Testis (tissue), 3 donors: ENCODE data around the gene DSE. TPM values are rescaled to one million over a fixed set of nuclear protein-coding genes. Genes with fewer than 3 reads are reported as not detected.

Experiments used
- DNase-seq: peaks from one replicate; pipeline ENCODE4 v3.0.0-alpha.2; 2019
- H3K27ac ChIP-seq, 2 donors: fragments of 200-600 bp; sonication (generic); one replicate each; pipeline ENCODE4 v1.5.1; 2019
- H3K27me3 ChIP-seq: fragments of 200-600 bp; sonication (generic); one replicate; pipeline ENCODE4 v1.5.1; 2019
- H3K36me3 ChIP-seq: fragments of 200-600 bp; sonication (generic); one replicate; pipeline ENCODE4 v1.5.1; 2017; ENCODE audit warnings: low read depth; ENCODE audit errors: missing control alignments
- H3K4me1 ChIP-seq: fragments of 200-600 bp; sonication (generic); one replicate; pipeline ENCODE4 v1.5.1; 2019
- H3K4me3 ChIP-seq, 2 donors: fragments of 200-600 bp; sonication (generic); one replicate each; pipeline ENCODE4 v1.5.1; 2017 to 2019
- H3K9me3 ChIP-seq: fragments of 200-600 bp; sonication (generic); one replicate; pipeline ENCODE4 v1.5.1; 2017
- POLR2A ChIP-seq: fragments of 450-650 bp; IDR thresholded peaks from one replicate; pipeline ENCODE4 v1.6.1; 2017; ENCODE audit warnings: antibody characterized with exemption, mild to moderate bottlenecking, moderate library complexity
- WGBS, 2 donors: methylation state at CpG; one replicate each; pipeline ENCODE4 v1.1.5; 2018; 5-methylcytosine and 5-hydroxymethylcytosine counted together
- intact Hi-C: fragments of 100-400 bp; cut with DNase I; formaldehyde crosslinking; loops from one replicate; pipeline ENCODE4 v1.15.1; 2023; ENCODE audit warnings: low total_unique reads
- polyA plus RNA-seq: library from polyadenylated mRNA; stranded (reverse); fragments of 350-450 nt; fragmentation: Illumina TruSeq; extraction: RNeasy Lipid Tissue Mini Kit (QIAGEN cat#74804); gene quantifications from one replicate; pipeline ENCODE4 v1.2.3, GENCODE V29; 2014; ENCODE audit warnings: low read depth, low replicate concordance; ENCODE audit not compliant: insufficient read depth
- total RNA-seq, 2 donors: library from RNA; depleted of rRNA; stranded (reverse); fragments of >200 nt; gene quantifications; one replicate each; pipeline ENCODE4 v1.2.3, GENCODE V29; 2016
- TF ChIP-seq, protein P1 (sequence below), 3 experiments: fragments of 450-650 bp in 2 of 3; fragments of 200-600 bp in 1 of 3; sonication (generic) in 1 of 3; IDR thresholded peaks; one replicate each; pipeline ENCODE4 v1.5.1; 2016 to 2019; ENCODE audit warnings: antibody characterized with exemption in 3 of 3, mild to moderate bottlenecking in 2 of 3, moderate library complexity in 1 of 3

DSE gene
- total and polyA plus RNA-seq, 3 donors from 2014 or later = 31.5 to 49.3 (median 35.1) TPM

DNA sequence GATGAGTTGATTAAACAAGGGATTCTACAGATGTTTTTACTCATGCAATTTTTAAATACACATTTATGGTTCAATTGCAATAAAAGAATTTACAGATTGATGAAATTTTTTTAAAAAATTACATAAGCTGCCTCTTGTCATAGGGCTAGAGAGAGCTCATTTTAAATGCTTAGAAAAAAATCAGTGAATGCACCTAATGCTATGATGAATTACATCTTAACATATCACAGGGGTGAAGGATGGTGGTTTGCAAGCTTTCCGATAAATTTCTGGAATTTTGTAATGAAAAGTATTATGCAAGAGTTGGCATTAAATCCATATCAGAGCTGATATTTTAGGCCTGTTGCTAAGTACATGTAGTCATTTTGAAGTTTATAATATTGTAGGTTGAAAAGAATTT is 29.6 kb downstream of the DSE start:
- no peak for DNase-seq
- H3K36me3 ChIP-seq = no peaks in the 10 kb centered on the region
- H3K9me3 ChIP-seq = no peaks in the 10 kb centered on the region
- no peaks in the 10 kb centered on the region for H3K27me3 ChIP-seq
- TF ChIP-seq, protein P1, sequence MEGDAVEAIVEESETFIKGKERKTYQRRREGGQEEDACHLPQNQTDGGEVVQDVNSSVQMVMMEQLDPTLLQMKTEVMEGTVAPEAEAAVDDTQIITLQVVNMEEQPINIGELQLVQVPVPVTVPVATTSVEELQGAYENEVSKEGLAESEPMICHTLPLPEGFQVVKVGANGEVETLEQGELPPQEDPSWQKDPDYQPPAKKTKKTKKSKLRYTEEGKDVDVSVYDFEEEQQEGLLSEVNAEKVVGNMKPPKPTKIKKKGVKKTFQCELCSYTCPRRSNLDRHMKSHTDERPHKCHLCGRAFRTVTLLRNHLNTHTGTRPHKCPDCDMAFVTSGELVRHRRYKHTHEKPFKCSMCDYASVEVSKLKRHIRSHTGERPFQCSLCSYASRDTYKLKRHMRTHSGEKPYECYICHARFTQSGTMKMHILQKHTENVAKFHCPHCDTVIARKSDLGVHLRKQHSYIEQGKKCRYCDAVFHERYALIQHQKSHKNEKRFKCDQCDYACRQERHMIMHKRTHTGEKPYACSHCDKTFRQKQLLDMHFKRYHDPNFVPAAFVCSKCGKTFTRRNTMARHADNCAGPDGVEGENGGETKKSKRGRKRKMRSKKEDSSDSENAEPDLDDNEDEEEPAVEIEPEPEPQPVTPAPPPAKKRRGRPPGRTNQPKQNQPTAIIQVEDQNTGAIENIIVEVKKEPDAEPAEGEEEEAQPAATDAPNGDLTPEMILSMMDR (IDR thresholded peaks at IDR 0.05) = no peak
- no peak for TF ChIP-seq POLR2A
- intact Hi-C loops = no loop called here
- no peak overlapping the region for H3K4me3 ChIP-seq
- peaks cover 21% of the 10 kb centered on the region for H3K4me1 ChIP-seq
- 55 to 77% methylated on average over 1 of the region's 1 CpG for WGBS, 2 donors
- no peak overlapping the region for H3K27ac ChIP-seq

DNA sequence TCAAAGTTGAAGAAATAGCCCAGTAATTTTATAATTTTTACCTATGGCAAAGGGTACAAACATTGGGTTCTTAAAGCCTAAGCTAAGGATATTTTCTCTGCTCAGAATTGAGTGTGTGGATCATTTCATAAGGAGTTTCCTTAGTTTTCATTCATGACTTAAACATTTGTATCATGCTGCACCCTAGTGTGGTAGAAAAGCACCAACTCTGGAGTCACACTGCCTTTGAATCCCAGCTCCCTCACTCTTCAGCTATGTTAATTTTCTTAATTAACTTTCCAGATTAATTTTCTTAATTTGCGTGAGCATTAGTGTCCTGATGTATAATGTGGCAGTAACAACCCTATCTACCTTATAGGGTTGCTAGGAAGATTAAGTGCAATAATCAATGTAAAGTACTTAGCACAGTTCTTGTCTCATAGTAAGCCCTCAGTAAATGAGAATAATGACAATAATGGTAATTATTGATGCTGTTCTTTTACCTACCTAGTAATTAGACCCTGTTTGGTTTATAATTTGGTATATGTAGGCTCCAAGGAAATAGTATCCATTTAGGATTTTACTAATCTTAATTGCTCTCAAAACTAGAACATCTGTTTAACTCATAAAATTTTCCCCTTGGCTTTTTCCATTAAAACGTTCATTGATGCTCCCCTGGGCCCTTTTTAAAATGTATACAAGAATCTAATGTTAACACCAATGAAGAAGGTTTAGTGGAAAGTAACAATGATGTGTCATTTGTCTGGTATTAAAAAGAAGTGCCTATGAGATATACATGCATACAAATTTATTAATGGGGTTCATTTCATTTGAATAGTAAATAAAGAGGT is 31.6 kb downstream of the DSE start:
- H3K9me3 ChIP-seq = no peaks in the 10 kb centered on the region
- TF ChIP-seq POLR2A = no peak
- TF ChIP-seq, protein P1 (IDR thresholded peaks at IDR 0.05) = no peak
- H3K27ac ChIP-seq = no peak overlapping the region
- no peaks in the 10 kb centered on the region for H3K27me3 ChIP-seq
- intact Hi-C loops = no loop called here
- H3K4me1 ChIP-seq = peaks cover 15% of the 10 kb centered on the region
- no peak overlapping the region for H3K4me3 ChIP-seq
- DNase-seq = no peak
- H3K36me3 ChIP-seq = no peaks in the 10 kb centered on the region
- 69 to 72% methylated on average over 2 of the region's 2 CpGs for WGBS, 2 donors

DNA sequence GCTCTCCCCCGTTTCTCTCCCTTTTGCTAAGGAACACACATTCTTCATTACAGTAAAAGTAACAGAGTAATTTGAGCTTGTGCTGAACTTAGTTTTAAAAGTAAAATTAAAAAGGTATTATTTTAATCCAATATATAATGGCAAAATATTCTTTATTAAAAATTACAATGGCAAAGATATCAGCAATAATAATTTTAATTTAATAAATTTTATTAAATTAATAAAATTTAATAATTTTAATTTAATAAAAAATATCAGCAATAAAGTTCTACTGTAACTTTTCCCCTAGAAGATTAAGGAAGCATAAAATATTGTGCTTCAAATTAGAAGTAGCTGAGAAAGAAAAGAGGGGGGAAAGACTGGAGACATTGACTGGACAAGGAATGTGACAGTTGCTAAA is 32.5 kb downstream of the DSE start:
- DNase-seq = no peak
- TF ChIP-seq, protein P1 (IDR thresholded peaks at IDR 0.05) = no peak
- no peak for TF ChIP-seq POLR2A
- 61 to 93% methylated on average over 1 of the region's 1 CpG for WGBS, 2 donors
- H3K9me3 ChIP-seq = no peaks in the 10 kb centered on the region
- H3K36me3 ChIP-seq = no peaks in the 10 kb centered on the region
- H3K4me3 ChIP-seq = no peak overlapping the region
- H3K27me3 ChIP-seq = no peaks in the 10 kb centered on the region
- intact Hi-C loops = no loop called here
- peaks cover 11% of the 10 kb centered on the region for H3K4me1 ChIP-seq
- H3K27ac ChIP-seq = no peak overlapping the region

DNA sequence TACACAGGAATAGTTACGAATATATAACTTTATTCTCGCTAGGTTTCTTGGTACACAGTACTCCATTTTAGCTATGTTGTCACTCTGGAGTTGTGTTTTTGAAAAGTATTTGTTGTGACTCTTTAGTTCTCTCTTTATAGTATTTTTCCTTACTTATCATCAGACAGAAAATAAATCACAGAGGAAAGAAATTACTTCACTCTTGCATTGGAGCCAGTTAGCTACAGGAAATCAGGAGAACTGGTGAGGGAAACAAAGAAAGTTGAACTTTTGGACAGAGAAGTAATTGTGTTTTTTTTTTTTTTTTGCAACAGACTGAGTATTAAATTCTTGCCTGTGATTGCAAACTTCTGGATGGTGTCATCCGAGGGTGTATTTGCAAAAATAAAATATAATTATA is 33.9 kb downstream of the DSE start:
- TF ChIP-seq, protein P1 (IDR thresholded peaks at IDR 0.05) = no peak
- no peak for TF ChIP-seq POLR2A
- 66 to 73% methylated on average over 3 of the region's 3 CpGs for WGBS, 2 donors
- H3K9me3 ChIP-seq = no peaks in the 10 kb centered on the region
- peak overlapping the region in 1 of 2 donors; percentile 43 for H3K27ac ChIP-seq
- intact Hi-C loops = no loop called here
- DNase-seq = no peak
- no peaks in the 10 kb centered on the region for H3K36me3 ChIP-seq
- no peaks in the 10 kb centered on the region for H3K27me3 ChIP-seq
- no peak overlapping the region for H3K4me3 ChIP-seq
- H3K4me1 ChIP-seq = peaks cover 6% of the 10 kb centered on the region

DNA sequence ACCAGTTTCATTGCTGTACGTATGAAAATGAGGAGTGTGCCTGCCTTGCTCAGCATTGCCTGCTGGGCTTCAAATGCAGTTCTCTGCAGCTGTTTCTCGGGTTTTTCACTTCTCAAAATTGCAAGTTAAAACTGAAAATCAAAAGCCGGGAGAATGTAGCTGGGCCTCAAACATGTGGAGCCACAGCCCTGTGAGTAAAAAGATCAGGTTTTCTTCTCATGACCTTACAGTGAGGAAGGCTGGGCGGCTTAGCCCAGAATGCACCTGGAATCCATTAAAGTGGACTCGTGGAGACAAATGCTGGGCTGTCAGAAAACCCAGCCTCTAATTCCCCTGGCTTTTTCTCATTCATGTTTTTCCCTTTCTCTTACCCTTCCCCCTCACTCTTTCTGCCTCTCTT is 34.4 kb downstream of the DSE start:
- 32 to 60% methylated on average over 5 of the region's 5 CpGs for WGBS, 2 donors
- Histone ChIP-seq H3K4me3 (no peak overlapping the region), H3K27me3 (no peaks in the 10 kb centered on the region), H3K4me1 (peaks cover 6% of the 10 kb centered on the region), H3K36me3 (no peaks in the 10 kb centered on the region), H3K27ac (peak overlapping the region in 1 of 2 donors; percentile 43), H3K9me3 (no peaks in the 10 kb centered on the region)
- DNase-seq = peak; percentile 24
- intact Hi-C loops = no loop called here
- TF ChIP-seq, protein P1 (IDR thresholded peaks at IDR 0.05) = no peak
- no peak for TF ChIP-seq POLR2A
